Measurements from ENCODE around the gene CUTA.

CUTA gene

DNA sequence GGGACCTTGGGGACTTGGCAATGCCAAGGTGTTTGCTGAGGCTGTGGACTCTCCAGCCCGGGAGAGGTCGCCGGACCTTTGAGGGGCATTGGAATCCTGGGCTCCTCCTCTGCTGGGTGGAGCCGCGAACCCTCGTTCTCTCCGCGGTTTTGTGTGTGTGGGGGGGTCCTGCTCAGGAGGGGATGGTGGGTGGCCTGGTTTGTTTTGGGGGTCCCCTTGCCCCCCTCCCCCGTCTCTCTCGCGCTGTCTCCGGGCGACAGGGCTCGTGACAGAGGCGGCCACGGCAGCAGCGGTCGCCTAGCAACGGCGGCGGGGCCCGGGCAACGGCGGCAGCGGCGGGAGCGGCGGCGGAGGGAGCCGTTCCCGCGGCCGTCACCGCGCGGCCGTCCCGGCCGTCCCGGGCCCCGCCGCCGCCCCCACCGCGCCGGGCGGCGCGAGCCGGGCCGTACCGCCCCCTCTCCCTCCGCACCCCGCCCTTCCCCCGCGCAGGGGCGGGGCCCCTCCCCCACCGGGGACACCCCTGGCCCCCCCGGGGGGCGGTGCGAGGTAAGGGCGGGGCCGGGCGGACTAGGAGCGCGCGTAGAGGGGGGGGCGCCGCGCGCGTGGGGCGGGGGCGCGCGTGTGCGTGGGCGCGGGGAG lies 9.8 kb upstream of the CUTA start:
- no peak for TF ChIP-seq PKNOX1 (IDR thresholded peaks at IDR 0.05)
- no peak for TF ChIP-seq NFRKB (IDR thresholded peaks at IDR 0.05)
- ChIA-PET POLR2A (no interaction called here), CTCF (no interaction called here)
- peak; percentile 51 for DNase-seq (ENCODE audit: extremely low spot score)

DNA sequence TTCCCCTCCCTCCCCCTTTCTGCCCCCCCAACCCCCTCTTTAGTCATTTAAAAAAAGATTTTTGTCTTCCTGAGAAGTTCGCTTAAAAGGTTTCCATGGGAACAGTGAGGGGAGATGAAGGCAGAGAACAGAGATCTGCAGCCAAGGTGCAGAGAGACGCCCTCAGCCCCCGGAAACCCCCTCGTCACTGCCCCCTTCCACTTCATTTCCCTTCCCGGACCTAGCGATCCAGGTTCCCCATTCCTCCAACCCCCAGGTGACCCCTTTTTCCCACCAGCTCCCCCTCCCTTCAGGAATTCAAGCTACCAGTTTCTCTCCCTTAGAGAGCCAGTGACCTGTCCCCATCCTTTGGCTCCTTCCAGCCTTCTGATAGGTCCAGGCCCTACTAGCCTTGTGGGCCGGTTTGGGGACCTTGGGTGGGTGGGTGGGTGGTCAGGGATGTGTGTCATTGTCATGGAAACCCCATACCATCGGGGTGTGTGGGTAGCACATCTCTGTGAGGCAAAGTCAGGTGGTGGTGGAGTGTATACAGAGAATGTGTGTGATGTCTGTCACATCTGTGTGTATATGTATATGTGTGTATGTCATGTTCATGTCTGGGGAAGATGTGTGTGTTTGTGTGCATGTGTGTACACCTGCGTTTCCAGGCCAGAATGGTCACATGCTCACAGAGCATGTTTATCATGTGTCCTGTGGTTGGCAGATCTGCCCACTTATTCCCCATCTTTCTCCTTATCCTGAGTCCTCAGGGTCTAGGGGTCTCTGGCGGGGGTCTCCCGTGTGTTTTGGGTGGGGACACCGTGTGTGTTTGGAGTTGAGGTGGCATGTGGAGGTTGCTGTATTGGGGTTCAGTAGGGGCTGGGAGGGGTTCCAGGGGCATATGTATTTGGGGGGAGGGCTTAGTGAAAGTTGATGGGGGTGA lies 8.9 kb upstream of the CUTA start:
- TF ChIP-seq NFRKB (IDR thresholded peaks at IDR 0.05), result no peak
- TF ChIP-seq FOXA1 (IDR thresholded peaks at IDR 0.05), result no peak
- no peak for TF ChIP-seq FOXK2 (IDR thresholded peaks at IDR 0.05)
- TF ChIP-seq ZNF384 (IDR thresholded peaks at IDR 0.05), result no peak
- TF ChIP-seq TARDBP (IDR thresholded peaks at IDR 0.05), result no peak
- no peak for TF ChIP-seq BHLHE40 (IDR thresholded peaks at IDR 0.05; ENCODE audit: borderline replicate concordance)
- no peak for TF ChIP-seq SP1 (IDR thresholded peaks at IDR 0.05)
- TF ChIP-seq LEF1 (IDR thresholded peaks at IDR 0.05; ENCODE audit: borderline replicate concordance), result no peak
- no peak for TF ChIP-seq L3MBTL2 (conservative IDR thresholded peaks at IDR 0.05)
- TF ChIP-seq HDGF (IDR thresholded peaks at IDR 0.05; ENCODE audit: borderline replicate concordance), result no peak
- TF ChIP-seq PKNOX1 (IDR thresholded peaks at IDR 0.05), result no peak
- no peak for TF ChIP-seq CTBP1 (IDR thresholded peaks at IDR 0.05; ENCODE audit: borderline replicate concordance)
- no peak for TF ChIP-seq FOXM1 (IDR thresholded peaks at IDR 0.05; ENCODE audit: borderline replicate concordance)
- TF ChIP-seq SUZ12 (IDR thresholded peaks at IDR 0.05), result no peak
- POLR2A ChIA-PET, result interaction anchor here (0.6 to 1.7 kb wide), 15 partner anchors 8 to 178 kb away, joined by 3 to 8 read pairs (median 4); partner anchors contain the start of genes CUTA, KIFC1, PFDN6 and RPS18
- no peak for DNase-seq (ENCODE audit: extremely low spot score)
- CTCF ChIA-PET, result interaction anchor here (0.7 to 1.6 kb wide), 6 partner anchors 9 to 155 kb away, joined by 4 to 7 read pairs (median 4); partner anchors contain the start of genes RPS18, VPS52 and ZBTB9

DNA sequence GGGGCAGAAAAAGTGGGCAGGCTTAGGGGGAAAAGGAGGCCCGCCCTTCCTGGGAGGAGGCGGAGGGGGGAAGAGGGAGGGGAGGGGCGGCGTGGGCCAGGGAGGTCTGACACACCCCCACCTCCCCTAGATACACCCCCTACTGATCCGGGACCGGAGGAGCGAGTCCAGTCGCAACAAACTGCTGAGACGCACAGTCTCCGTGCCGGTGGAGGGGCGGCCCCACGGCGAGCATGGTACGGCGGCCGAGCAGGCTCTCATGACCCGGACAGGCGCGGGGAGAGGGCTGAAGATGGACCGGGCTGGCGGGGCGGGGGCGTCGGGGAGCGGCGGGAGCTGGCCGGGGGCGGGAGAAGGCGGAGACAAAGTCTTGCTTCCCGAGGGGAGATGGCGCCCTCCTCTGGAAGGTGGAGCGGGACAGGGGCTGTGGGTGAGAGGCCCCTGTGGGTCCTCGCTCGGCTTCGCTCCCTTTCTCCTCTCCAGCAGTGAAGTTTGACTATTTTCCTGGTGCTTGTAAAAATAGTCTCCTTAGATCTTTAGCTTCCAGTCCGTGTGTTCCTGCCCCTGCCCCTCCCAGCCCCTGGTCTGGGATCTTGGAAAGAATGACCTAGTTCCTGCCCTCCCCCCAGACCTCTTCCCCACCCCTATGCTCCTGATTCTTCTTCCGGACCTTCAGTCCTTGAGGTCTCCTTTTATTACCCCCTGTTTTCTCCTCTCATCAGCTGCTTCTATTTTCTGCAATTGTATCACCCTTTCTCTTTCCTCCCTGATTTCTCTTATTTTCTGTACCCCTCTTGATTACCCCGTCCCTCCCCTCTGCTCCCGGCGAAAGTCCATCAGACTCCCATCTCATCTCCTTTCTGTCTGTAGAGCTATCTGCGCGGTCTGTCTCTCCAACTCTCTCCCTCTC lies 8.0 kb upstream of the CUTA start:
- ChIA-PET POLR2A (interaction anchor here (0.6 to 1.7 kb wide), 18 partner anchors 8 to 454 kb away, joined by 3 to 8 read pairs (median 4); partner anchors contain the start of genes CUTA, KIFC1, PFDN6 and RPS18), CTCF (interaction anchor here (0.6 to 1.6 kb wide), 8 partner anchors 10 to 661 kb away, joined by 3 to 7 read pairs (median 4); partner anchors contain the start of genes RPS18, VPS52 and ZBTB9)
- DNase-seq (ENCODE audit: extremely low spot score), result peak; percentile 84
- TF ChIP-seq L3MBTL2 (conservative IDR thresholded peaks at IDR 0.05), result peak; percentile 77
- no peak for TF ChIP-seq FOXM1 (IDR thresholded peaks at IDR 0.05; ENCODE audit: borderline replicate concordance)
- TF ChIP-seq SP1 (IDR thresholded peaks at IDR 0.05), result no peak

GRCh38 chr6:33424855-33425667 lies 7.2 kb upstream of the CUTA start:
- no peak for DNase-seq (ENCODE audit: extremely low spot score)
- CTCF ChIA-PET, result interaction anchor here (0.6 to 1.6 kb wide), 4 partner anchors 29 to 662 kb away, joined by 3 to 4 read pairs (median 3); partner anchors contain the start of gene ZBTB9
- no peak for TF ChIP-seq NFRKB (IDR thresholded peaks at IDR 0.05)
- TF ChIP-seq FOXA1 (IDR thresholded peaks at IDR 0.05), result no peak
- no peak for TF ChIP-seq BHLHE40 (IDR thresholded peaks at IDR 0.05; ENCODE audit: borderline replicate concordance)
- no peak for TF ChIP-seq LEF1 (IDR thresholded peaks at IDR 0.05; ENCODE audit: borderline replicate concordance)
- no peak for TF ChIP-seq TARDBP (IDR thresholded peaks at IDR 0.05)
- no peak for TF ChIP-seq SP1 (IDR thresholded peaks at IDR 0.05)
- POLR2A ChIA-PET, result interaction anchor here (0.8 to 1.7 kb wide), 8 partner anchors 10 to 453 kb away, joined by 3 to 6 read pairs (median 4); partner anchors contain the start of genes RPS18 and VPS52

DNA sequence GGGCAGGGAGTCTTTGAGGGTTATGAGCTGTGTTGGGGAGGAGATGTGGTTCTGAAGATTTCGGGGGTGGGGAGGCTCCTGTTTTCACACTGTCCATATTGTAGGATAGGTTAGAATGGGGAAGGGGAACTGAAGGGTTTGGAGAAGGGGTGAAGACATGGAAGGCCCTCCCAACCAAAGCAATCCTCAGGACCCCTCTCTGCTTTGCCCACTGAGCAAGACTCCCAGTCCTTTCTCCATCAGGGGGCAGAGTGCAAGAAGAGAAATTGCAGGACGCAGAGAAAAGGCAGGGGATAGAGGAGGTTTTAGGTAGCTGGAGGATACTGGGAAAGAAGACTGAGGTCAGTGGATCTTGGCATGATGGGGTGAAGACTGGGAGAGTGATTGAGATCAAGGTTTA lies 5.9 kb upstream of the CUTA start:
- no peak for DNase-seq (ENCODE audit: extremely low spot score)
- CTCF ChIA-PET, result no interaction called here
- POLR2A ChIA-PET, result no interaction called here
- no peak for TF ChIP-seq SUZ12 (IDR thresholded peaks at IDR 0.05)
- no peak for TF ChIP-seq ELF4 (IDR thresholded peaks at IDR 0.05)
- no peak for TF ChIP-seq SP1 (IDR thresholded peaks at IDR 0.05)
- TF ChIP-seq BHLHE40 (IDR thresholded peaks at IDR 0.05; ENCODE audit: borderline replicate concordance), result no peak
- no peak for TF ChIP-seq ZNF384 (IDR thresholded peaks at IDR 0.05)
- TF ChIP-seq FOXA1 (IDR thresholded peaks at IDR 0.05), result no peak

DNA sequence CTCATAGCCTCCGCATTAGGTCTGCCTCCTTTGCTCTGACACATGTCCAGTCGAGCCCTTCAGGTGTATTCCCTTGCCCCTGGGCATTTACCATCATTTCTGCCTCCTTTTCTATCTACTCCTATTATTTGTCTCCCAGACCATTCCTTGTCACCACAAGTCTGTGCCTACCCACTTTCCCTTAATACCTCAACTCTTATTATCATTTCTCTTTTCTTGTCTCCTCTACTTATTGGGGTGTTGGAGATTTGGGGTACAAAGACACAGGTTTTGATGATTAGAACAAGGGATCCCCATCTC lies 3.4 kb upstream of the CUTA start:
- no peak for TF ChIP-seq FOXM1 (IDR thresholded peaks at IDR 0.05; ENCODE audit: borderline replicate concordance)
- no peak for TF ChIP-seq PKNOX1 (IDR thresholded peaks at IDR 0.05)
- no peak for TF ChIP-seq NFRKB (IDR thresholded peaks at IDR 0.05)
- TF ChIP-seq ZNF384 (IDR thresholded peaks at IDR 0.05), result no peak
- TF ChIP-seq L3MBTL2 (conservative IDR thresholded peaks at IDR 0.05), result no peak
- TF ChIP-seq FOXK2 (IDR thresholded peaks at IDR 0.05), result no peak
- no peak for TF ChIP-seq TARDBP (IDR thresholded peaks at IDR 0.05)
- no peak for TF ChIP-seq SP1 (IDR thresholded peaks at IDR 0.05)
- no peak for TF ChIP-seq BHLHE40 (IDR thresholded peaks at IDR 0.05; ENCODE audit: borderline replicate concordance)
- no peak for TF ChIP-seq CTBP1 (IDR thresholded peaks at IDR 0.05; ENCODE audit: borderline replicate concordance)
- TF ChIP-seq HDGF (IDR thresholded peaks at IDR 0.05; ENCODE audit: borderline replicate concordance), result no peak
- TF ChIP-seq FOXA1 (IDR thresholded peaks at IDR 0.05), result no peak
- TF ChIP-seq LEF1 (IDR thresholded peaks at IDR 0.05; ENCODE audit: borderline replicate concordance), result no peak
- TF ChIP-seq SUZ12 (IDR thresholded peaks at IDR 0.05), result no peak
- no peak for TF ChIP-seq ELF4 (IDR thresholded peaks at IDR 0.05)
- TF ChIP-seq ARNT (IDR thresholded peaks at IDR 0.05), result no peak
- ChIA-PET POLR2A (no interaction called here), CTCF (no interaction called here)

More for the DNA sequence above, 3.4 kb upstream of the CUTA start:
- DNase-seq (ENCODE audit: extremely low spot score), result no peak

All from HEK293T (cell line).